Urinary bladder (tissue), 4 donors: ENCODE measurements around the gene ZNF837. TPM values are rescaled to one million over a fixed set of nuclear protein-coding genes. Genes with fewer than 3 reads are reported as not detected.
"Not testable (repeated sequence)": the region's sequence is repeated elsewhere in the genome, so short reads cannot be mapped to it uniquely, and the experiment has no call there.

ENCODE experiments used
- DNase-seq: peaks from one replicate; pipeline ENCODE4 v3.0.0-alpha.2; 2015; ENCODE audit errors: extremely low spot score
- H3K27ac ChIP-seq: one replicate; pipeline ENCODE4 v1.5.1; 2013; ENCODE audit warnings: low read depth, mild to moderate bottlenecking, moderate library complexity
- H3K36me3 ChIP-seq: one replicate; pipeline ENCODE4 v1.6.1; 2013; ENCODE audit warnings: mild to moderate bottlenecking, moderate library complexity; ENCODE audit not compliant: insufficient read depth
- H3K4me1 ChIP-seq: one replicate; pipeline ENCODE4 v1.6.1; 2013; ENCODE audit warnings: mild to moderate bottlenecking, moderate library complexity; ENCODE audit not compliant: insufficient read depth
- H3K4me3 ChIP-seq: one replicate; pipeline ENCODE4 v1.5.1; 2013; ENCODE audit warnings: low read depth, low read length
- WGBS: extraction: QIAGEN DNeasy Blood & Tissue Kit; methylation state at CpG from one replicate; pipeline ENCODE4 v1.1.7; 2013; 5-methylcytosine and 5-hydroxymethylcytosine counted together
- polyA plus RNA-seq: library from polyadenylated mRNA; stranded (reverse); fragments of 200-250 nt; gene quantifications from one replicate; pipeline ENCODE4 v1.2.3, GENCODE V29; 2013
- total RNA-seq: library from RNA; depleted of rRNA; stranded (reverse); fragments of >200 nt; gene quantifications from one replicate; pipeline ENCODE4 v1.2.3, GENCODE V29; 2014
- donor health status: healthy with polysubstance abuse.
- donor health status: healthy.

ZNF837 gene
- total and polyA plus RNA-seq, 2 donors = 1.5 to 1.6 TPM

GRCh38 chr19:58355215-58355796 is 25.5 kb downstream of the ZNF837 start:
- Histone ChIP-seq H3K36me3 (no peaks in the 10 kb centered on the region), H3K4me1 (no peaks in the 10 kb centered on the region), H3K27ac (no peak overlapping the region), H3K4me3 (no peak overlapping the region)
- DNase-seq = no peak
- WGBS = 91% methylated on average over 10 of the region's 10 CpGs

GRCh38 chr19:58354478-58355030 is 26.3 kb downstream of the ZNF837 start:
- DNase-seq = no peak

GRCh38 chr19:58353717-58354477 is 26.9 kb downstream of the ZNF837 start:
- no peaks in the 10 kb centered on the region for H3K4me1 ChIP-seq
- no peak overlapping the region for H3K4me3 ChIP-seq
- no peaks in the 10 kb centered on the region for H3K36me3 ChIP-seq
- no peak overlapping the region for H3K27ac ChIP-seq
- DNase-seq = no peak
- WGBS = 87% methylated on average over 15 of the region's 15 CpGs

More at GRCh38 chr19:58354478-58355030, 26.3 kb downstream of the ZNF837 start:
- WGBS = 62% methylated on average over 6 of the region's 6 CpGs
- H3K27ac ChIP-seq = no peak overlapping the region
- H3K4me3 ChIP-seq = no peak overlapping the region
- H3K36me3 ChIP-seq = no peaks in the 10 kb centered on the region
- H3K4me1 ChIP-seq = no peaks in the 10 kb centered on the region

GRCh38 chr19:58352760-58353671 is 27.8 kb downstream of the ZNF837 start, which contains the start of gene A1BG:
A1BG (minus strand) TSS chr19:58353492; CDS start chr19:58353437, 55 bp downstream.
- no peaks in the 10 kb centered on the region for H3K4me1 ChIP-seq
- H3K4me3 ChIP-seq = no peak within 1 kb of the TSS
- 82% methylated on average over 26 of the region's 26 CpGs for WGBS
- no peak within 1 kb of the TSS for H3K27ac ChIP-seq
- H3K36me3 ChIP-seq = no peaks in the 10 kb centered on the region
- no peak for DNase-seq

- no peak for DNase-seq
- Histone ChIP-seq H3K27ac (no peak overlapping the region), H3K36me3 (no peaks in the 10 kb centered on the region), H3K4me1 (no peaks in the 10 kb centered on the region), H3K4me3 (no peak overlapping the region)
- 84% methylated on average over 23 of the region's 23 CpGs for WGBS
Observed at GRCh38 chr19:58351990-58352755, 28.7 kb downstream of the ZNF837 start.

- no peak for DNase-seq
- Histone ChIP-seq H3K4me3 (no peak overlapping the region), H3K27ac (no peak overlapping the region), H3K4me1 (no peaks in the 10 kb centered on the region), H3K36me3 (no peaks in the 10 kb centered on the region)
- WGBS = 86% methylated on average over 9 of the region's 9 CpGs
Observed at GRCh38 chr19:58351558-58351878, 29.3 kb downstream of the ZNF837 start.

- no peak overlapping the region for H3K27ac ChIP-seq
- DNase-seq = no peak
- 60% methylated on average over 34 of the region's 34 CpGs for WGBS
- no peak overlapping the region for H3K4me3 ChIP-seq
- no peaks in the 10 kb centered on the region for H3K36me3 ChIP-seq
- no peaks in the 10 kb centered on the region for H3K4me1 ChIP-seq
Observed at GRCh38 chr19:58350871-58351557, 29.8 kb downstream of the ZNF837 start.

- WGBS = 14% methylated on average over 84 of the region's 84 CpGs
Observed at GRCh38 chr19:58350001-58350861, 30.6 kb downstream of the ZNF837 start.

GRCh38 chr19:58349590-58349989 is 31.2 kb downstream of the ZNF837 start:
- no peak for DNase-seq
- no peaks in the 10 kb centered on the region for H3K4me1 ChIP-seq
- no peak overlapping the region for H3K4me3 ChIP-seq
- no peak overlapping the region for H3K27ac ChIP-seq
- WGBS = 32% methylated on average over 8 of the region's 8 CpGs
- no peaks in the 10 kb centered on the region for H3K36me3 ChIP-seq

More at GRCh38 chr19:58350001-58350861, 30.6 kb downstream of the ZNF837 start:
- Histone ChIP-seq H3K27ac (no peak overlapping the region), H3K4me1 (no peaks in the 10 kb centered on the region), H3K4me3 (no peak overlapping the region), H3K36me3 (no peaks in the 10 kb centered on the region)
- no peak for DNase-seq

- 27% methylated on average over 12 of the region's 12 CpGs for WGBS
- not testable (repeated sequence) for H3K27ac ChIP-seq, H3K36me3 ChIP-seq
Observed at GRCh38 chr19:58348080-58348479, 32.8 kb downstream of the ZNF837 start.

GRCh38 chr19:58346961-58347929 is 33.6 kb downstream of the ZNF837 start:
- DNase-seq = no peak
- WGBS = 1% methylated on average over 82 of the region's 82 CpGs

More at GRCh38 chr19:58348080-58348479, 32.8 kb downstream of the ZNF837 start:
- not testable (repeated sequence) for H3K4me1 ChIP-seq, DNase-seq
- H3K4me3 ChIP-seq = peak overlapping the region; percentile 23

More at GRCh38 chr19:58346961-58347929, 33.6 kb downstream of the ZNF837 start:
- Histone ChIP-seq H3K4me1 (no peaks in the 10 kb centered on the region), H3K4me3 (peak overlapping the region; percentile 23), H3K27ac (no peak overlapping the region), H3K36me3 (no peaks in the 10 kb centered on the region)
